ENCODE results near the gene ACTN1.

- TF ChIP-seq CTCF (IDR thresholded peaks at IDR 0.05) (no peak), POLR2A (IDR thresholded peaks at IDR 0.05) (no peak), POLR2AphosphoS5 (IDR thresholded peaks at IDR 0.05) (no peak)
Observed at GRCh38 chr14:68958553-68958952, 20.5 kb downstream of the ACTN1 start.

Data from breast epithelium (tissue), 3 donors.